Hippocampal formation (tissue), 2 donors: Measurements from ENCODE around the gene MTHFD1L.
"Not testable (repeated sequence)": the region's sequence is repeated elsewhere in the genome, so short reads cannot be mapped to it uniquely, and the experiment has no call there.

Experiments
- DNase-seq, 2 donors: peaks; one replicate each; lab custom pipeline; 2025; lab: John Stamatoyannopoulos, UW

The MTHFD1L gene

GRCh38 chr6:151067684-151068596 lies 202.4 kb downstream of the MTHFD1L start:
- peak in 1 of 2 donors; percentile 53 for DNase-seq

DNA sequence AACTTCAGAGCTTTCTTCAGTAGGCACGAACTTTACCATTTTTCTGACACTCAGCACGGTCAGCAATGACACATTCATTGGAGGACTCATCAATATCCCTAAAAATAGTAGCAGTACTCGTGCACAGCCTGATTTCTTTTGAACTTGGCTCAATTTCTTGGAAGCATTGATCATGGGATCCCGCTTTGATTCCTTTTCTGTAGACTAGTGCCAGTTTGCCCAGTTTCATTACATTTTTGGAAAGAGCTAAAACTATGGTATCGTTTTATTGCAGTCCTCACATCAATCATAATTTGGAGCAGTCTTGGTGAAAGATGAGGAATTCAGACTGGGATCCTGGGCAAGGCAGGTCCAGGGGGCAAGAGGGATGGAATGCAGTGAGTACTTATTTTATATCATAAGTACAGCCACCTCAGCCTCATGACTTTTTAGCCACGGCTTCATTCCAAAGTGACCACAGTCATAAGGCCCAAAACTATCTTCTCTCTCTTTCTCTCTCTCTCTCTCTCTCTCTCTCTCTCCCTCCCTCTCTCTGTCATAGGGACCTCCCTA lies 203.3 kb downstream of the MTHFD1L start:
- no peak for DNase-seq

DNA sequence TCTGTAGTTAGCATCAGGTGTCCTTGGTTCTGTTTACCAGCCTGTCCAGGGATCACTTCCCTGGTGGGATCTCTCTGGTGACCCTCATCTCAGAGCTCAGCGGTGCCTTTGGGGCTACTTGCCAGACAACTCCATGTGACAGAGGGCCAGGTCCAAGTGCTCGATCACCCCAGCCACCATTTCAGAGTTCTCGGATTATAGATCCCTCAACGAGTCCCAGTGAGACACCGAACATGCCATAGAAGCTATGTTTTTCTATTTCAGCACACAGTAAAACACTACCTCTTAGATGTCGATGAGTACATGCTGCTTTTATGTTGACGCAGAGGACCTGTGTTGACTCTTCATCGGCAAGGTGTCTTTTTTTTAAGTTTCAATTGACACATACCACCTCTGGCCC lies 204.1 kb downstream of the MTHFD1L start:
- DNase-seq = no peak

DNA sequence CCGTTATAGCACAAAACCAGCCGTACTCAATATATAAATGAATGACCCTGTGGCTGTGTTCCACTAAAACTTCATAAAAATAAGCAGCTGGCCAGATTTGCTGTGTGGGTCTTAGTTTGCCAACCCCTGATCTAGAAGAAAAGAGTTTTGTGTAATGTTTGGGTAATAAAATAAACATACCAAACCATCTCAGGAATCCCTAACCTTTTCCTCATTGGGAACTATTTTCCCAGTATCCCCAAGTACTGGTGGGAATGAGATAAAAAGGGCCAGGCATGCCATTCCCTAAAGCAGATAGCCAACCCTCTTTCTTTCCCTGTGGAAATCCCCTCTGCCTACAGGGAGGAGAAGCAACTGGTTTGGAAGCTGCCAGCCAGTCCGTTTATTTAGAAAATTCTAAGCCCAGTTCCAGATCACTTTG lies 205.1 kb downstream of the MTHFD1L start:
- no peak for DNase-seq

- no peak for DNase-seq
Observed at GRCh38 chr6:151071295-151071694, 205.8 kb downstream of the MTHFD1L start.

DNA sequence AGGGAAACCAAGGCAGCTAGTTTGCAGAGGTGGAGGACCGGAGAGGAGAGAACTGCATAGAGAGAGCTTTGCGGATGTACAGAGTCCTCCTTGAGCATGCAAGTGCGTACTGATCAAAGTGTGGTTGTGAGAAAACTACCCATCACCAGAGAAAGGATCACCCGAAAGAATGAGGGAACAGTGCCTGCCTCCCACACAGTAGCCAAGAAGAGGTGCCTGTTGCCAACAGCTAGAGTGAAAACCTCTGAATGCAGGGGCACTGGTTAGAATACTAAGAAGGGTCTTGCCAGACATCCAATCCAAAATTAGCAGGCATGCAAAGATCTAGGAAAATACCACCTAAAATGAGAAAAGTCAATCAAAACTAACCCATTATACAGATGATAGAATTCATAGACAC lies 207.6 kb downstream of the MTHFD1L start:
- DNase-seq = no peak

DNA sequence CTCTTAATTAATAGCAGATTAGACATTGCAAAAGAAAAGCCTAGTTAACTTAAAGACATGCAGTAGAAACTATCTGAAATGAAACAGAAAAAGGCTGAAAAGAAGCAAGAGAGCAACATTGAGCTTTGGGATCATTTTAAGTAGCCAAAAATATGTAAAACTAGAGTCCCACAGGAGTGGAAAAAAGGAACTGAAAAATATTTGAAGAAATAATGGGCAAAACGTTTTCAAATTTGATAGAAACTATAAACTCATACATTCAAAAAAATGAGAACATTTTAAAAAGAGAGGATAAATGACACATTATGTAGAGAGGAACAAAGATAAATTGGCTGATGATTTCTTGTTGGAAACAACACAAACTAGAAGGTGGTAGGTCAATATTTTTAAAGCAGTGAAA lies 208.2 kb downstream of the MTHFD1L start:
- no peak for DNase-seq

- DNase-seq = no peak
Observed at GRCh38 chr6:151075005-151075404, 209.5 kb downstream of the MTHFD1L start.

DNA sequence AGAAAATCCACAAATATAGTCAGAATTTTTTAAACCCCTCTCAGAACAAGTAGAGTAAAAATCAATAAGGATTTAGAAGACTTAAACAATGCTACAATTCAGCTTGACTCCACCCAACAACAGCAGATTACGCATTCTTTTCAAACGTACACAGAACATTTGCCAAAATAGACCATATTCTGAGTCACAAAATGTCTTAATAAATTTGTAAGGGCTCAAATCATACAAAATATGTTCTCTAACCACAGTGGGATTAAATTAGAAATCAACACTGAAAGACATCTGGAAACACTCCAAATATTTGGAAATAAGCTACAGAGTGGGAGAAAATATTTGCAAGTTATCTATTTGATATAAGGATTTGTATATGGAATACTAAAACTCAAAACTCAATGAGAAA lies 210.0 kb downstream of the MTHFD1L start:
- no peak for DNase-seq

GRCh38 chr6:151075930-151076555 lies 210.5 kb downstream of the MTHFD1L start:
- no peak for DNase-seq

GRCh38 chr6:151078655-151079054 lies 213.2 kb downstream of the MTHFD1L start:
- no peak for DNase-seq

GRCh38 chr6:151081656-151082055 lies 216.2 kb downstream of the MTHFD1L start:
- DNase-seq = no peak

DNA sequence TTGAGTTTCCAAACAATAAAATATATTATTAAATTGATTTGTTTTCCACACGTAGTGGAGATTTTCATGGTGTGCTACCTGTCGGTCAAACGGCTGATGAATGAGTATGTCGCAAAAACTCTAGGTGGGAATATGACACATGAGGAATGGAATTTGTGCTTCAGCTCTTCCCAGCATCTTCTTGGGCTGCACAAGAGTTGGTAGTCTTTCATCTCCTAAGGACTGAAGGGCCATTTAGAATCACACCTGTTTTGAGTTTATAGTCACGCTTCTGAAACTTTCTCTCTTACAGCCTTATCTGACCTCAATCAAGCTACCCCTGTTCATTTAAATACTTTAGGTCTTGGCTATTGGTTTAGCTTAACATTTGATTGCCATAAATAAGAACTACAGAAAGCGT lies 216.6 kb downstream of the MTHFD1L start:
- DNase-seq = no peak

DNA sequence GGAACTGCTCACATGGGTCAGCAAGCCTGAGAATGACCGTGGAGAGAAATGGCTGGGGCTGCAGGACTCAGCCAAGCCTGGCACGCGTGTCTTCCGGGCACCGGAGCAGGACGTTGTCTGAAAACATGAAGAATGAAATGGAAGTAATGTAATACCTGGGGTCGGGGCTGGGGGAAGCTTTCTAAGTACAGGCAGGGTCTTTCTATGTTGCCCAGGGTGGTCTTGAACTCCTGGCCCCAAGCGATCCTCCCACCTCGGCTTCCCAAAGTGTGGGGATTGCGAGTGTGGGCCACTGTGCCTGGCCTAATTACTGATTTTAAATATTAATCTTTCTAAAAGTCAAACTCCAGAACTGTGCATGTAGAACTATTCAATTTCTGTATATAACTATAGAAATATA lies 218.8 kb downstream of the MTHFD1L start:
- DNase-seq = no peak

DNA sequence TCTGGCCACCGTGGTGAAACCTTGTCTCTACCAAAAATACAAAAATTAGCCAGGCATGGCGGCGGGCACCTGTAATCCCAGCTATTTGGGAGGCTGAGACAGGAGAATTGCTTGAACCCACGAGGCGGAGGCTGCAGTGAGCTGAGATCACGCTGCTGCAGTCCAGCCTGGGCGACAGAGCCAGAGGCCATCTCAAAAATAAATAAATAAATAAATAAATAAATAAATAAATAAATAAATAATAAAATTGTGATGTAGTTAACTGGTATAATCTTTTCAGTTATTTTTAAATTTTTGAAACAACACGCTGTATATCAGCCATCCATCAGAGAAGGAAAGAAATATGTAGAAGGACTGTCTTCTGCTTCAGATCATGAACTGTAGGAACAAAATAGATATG lies 221.6 kb downstream of the MTHFD1L start:
- DNase-seq = not testable (repeated sequence)

DNA sequence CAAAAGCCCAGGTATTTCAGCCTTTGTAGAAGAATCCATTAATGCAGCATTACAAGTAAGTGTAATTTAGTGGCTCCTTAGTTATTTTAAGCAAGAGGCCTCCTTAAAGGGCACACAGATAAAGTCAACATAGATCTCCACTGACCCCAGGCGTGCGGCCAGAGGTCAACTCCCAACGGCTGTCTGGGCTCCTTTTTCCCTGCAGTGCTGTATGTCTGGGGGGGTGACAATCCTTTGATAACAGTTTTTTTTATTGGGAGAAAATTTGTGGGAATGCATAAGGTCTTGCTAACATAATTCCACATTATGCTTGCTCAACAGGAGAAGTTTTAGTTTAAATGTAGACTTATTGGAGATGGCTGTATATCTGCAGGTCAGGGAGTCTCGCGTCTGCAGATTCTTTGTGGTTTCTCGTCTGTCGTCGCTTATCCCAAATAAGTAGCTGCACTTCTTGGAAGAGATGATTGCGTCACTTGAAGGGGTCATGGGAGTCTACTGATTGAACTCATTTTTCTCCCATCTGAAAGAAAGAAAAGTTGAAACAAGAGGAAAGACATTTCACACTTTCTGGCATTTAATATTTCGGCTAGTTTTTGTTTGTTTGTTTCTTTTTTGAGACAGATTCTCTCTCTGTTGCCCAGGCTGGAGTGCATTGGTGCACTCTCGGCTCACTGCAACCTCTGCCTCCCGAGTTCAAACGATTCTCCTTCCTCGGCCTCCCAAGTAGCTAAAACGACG lies 222.5 kb downstream of the MTHFD1L start:
- DNase-seq = no peak

GRCh38 chr6:151088599-151088935 lies 223.1 kb downstream of the MTHFD1L start:
- no peak for DNase-seq

DNA sequence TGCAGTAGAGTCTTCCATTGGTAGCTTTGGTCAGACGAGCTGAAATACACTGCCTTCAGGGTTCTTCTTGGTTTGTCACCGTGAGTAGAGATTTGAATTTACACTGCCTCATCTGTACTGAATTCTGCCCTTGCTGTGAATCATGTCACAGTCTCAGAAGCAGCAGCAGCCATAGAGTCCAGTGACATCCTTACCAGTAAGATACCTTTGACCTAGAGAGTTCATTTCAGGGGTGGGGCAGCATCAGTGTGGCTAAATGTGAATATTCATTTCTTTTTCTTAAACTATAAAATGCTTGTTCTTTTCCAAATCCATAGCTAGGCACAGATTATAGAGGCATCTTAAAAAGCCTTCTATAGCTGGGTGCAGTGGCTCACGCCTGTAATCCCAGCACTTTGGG lies 223.5 kb downstream of the MTHFD1L start:
- no peak for DNase-seq

DNA sequence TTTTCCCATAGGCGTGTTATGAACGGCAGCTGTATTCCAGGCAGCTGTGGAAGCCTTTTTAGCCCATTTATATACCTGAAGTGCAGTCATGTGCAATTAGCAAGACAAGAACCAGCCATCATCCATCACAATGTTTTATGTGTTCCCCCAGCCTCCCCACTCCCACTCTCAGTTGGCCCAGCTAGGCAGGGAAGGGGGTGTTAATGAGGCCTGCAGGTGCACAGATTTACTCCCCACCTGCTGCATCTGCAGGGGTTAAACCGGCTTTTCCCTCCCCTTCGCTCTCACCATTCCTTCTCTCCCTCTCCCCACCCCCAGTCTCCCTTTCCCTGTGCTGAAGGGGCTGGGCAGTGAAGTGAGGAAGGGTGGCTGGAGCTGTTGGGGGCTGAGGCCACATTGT lies 224.5 kb downstream of the MTHFD1L start:
- DNase-seq = no peak

DNA sequence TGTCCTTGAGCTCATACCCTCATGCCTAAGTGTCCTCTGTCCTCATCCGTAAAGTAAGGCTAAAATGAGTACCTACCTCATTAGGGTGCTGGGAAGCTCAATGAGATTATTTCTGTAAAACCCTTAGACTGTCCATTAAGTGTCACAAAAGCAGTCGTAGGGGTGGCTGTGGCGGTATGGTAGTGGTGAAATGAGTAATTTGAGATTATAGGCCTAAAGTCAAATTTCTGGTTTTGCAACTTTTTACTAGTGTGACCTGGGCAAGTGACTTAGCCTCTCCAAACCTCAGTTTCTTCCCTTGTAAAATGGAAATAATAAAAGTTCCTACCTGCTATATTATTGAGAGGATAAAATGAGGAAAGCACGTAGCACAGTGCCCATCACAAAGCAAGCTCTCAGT lies 226.1 kb downstream of the MTHFD1L start:
- no peak for DNase-seq

GRCh38 chr6:151092591-151092990 lies 227.1 kb downstream of the MTHFD1L start:
- no peak for DNase-seq

- no peak for DNase-seq
Observed at GRCh38 chr6:151093706-151094105, 228.2 kb downstream of the MTHFD1L start.
